ENCODE results near the gene SKOR1. TPM values are rescaled to one million over a fixed set of nuclear protein-coding genes. Genes with fewer than 3 reads are reported as not detected.

Gene SKOR1
- total and polyA plus RNA-seq, 10 of the 15 experiments (the other 5 are each of a cell fraction or from before 2014, with no cell fraction given) = 0.04 to 0.36 (median 0.10) TPM; not detected in 4

DNA sequence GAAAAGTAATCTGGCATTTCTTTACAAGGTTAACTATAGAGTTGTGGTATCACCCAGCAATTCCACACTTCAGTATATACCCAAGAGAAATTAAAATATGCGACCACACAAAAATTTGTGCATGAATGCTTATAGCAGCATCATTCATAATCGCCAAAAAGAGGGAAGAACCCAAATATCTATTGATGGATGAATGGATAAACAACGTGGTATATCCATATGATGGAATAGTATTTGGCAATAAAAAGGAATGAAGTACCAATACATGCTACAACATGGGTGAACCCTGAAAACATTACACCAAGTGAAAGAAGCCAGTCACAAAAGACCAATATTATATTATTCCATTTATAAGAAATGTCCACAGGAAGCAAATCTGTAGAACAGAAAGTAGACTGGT lies 8.6 kb upstream of the SKOR1 start:
- no peaks in the 10 kb centered on the region for H4K20me1 ChIP-seq (ENCODE audit: control insufficient read depth, insufficient read depth)
- no peaks in the 10 kb centered on the region for H3K4me1 ChIP-seq (ENCODE audit: control insufficient read depth, insufficient read depth, low read length)
- in situ Hi-C loops (cut with MboI) (no loop called here), intact Hi-C loops (cut with micrococcal nuclease; ENCODE audit: unreplicated experiment) (no loop called here)
- H3K27ac ChIP-seq (ENCODE audit: control insufficient read depth, insufficient read depth) = no peak overlapping the region
- 78% methylated on average over 3 of the region's 3 CpGs for WGBS (ENCODE audit: insufficient coverage, insufficient replicate concordance, low lambda C conversion rate, missing lambda C conversion rate)
- CTCF ChIA-PET = no interaction called here
- TF ChIP-seq SUPT20H (IDR thresholded peaks at IDR 0.05; ENCODE audit: borderline replicate concordance, control insufficient read depth, low read depth, low read length) (no peak), CHD4 (IDR thresholded peaks at IDR 0.05) (no peak), ZBED1 (IDR thresholded peaks at IDR 0.05; ENCODE audit: borderline replicate concordance) (no peak), SMARCA5 (IDR thresholded peaks at IDR 0.05) (no peak)
- H3K9me3 ChIP-seq (replicated peaks; ENCODE audit: control insufficient read depth, insufficient read depth, low read length) = no peaks in the 10 kb centered on the region; the same call in 2 of the 3 replicates
- SMC1A ChIA-PET (ENCODE audit: uncharacterized antibody, unreplicated experiment) = interaction anchor here (2.0 kb wide), 1 partner anchor 33 kb away, joined by 4 read pairs; no protein-coding TSS in a partner anchor
- no peaks in the 10 kb centered on the region for H3K36me3 ChIP-seq (ENCODE audit: control insufficient read depth in 2 of 2, insufficient read depth in 2 of 2, low read length in 1 of 2)
- BruUV-seq (replicated peaks) = no TSS peak
- RAD21 ChIA-PET (ENCODE audit: unreplicated experiment) = no interaction called here
- H3K9ac ChIP-seq (ENCODE audit: control insufficient read depth, insufficient read depth, low read length) = no peak overlapping the region
- DNase-seq (ENCODE audit: low read depth, low spot score) = no peak
- no peak overlapping the region for H3K4me3 ChIP-seq
- peaks cover 6 to 12% of the 10 kb centered on the region in 2 experiments for H3K27me3 ChIP-seq (replicated peaks in 1 of 2; ENCODE audit: control insufficient read depth in 2 of 2, insufficient read depth in 2 of 2, low read length in 1 of 2)
- H3K79me2 ChIP-seq (ENCODE audit: control insufficient read depth, insufficient read depth, low read length) = no peaks in the 10 kb centered on the region
- ATAC-seq = no peak
- POLR2A ChIA-PET = no interaction called here
- no peak overlapping the region for H3K4me2 ChIP-seq (ENCODE audit: control insufficient read depth, insufficient read depth)
- FAIRE-seq = no peak
- H2AFZ ChIP-seq (ENCODE audit: control insufficient read depth, low read depth, low read length) = no peak overlapping the region

DNA sequence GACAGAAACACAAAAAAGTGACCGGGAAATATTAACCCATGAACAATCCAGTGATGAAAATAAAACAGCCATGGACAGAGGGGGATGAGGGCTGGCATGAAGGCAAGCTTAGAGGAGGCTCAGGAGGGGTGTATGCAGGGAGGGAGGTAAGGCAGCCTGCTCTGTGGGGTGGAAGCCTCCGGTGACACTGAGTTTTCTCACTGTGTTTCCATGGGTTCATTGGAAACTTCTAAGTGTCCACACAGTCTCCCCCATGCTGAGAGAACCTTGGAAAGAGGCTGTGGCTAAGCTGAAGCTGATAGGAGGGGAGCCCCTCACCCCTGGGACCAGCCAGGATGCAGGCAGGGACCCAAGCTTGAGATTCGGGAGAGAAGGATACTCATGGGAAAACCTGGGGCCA lies 6.8 kb upstream of the SKOR1 start:
- Histone ChIP-seq H3K27ac (ENCODE audit: control insufficient read depth, insufficient read depth) (no peak overlapping the region), H2AFZ (ENCODE audit: control insufficient read depth, low read depth, low read length) (no peak overlapping the region), H3K4me2 (ENCODE audit: control insufficient read depth, insufficient read depth) (no peak overlapping the region), H3K4me3 (no peak overlapping the region), H3K79me2 (ENCODE audit: control insufficient read depth, insufficient read depth, low read length) (no peaks in the 10 kb centered on the region), H4K20me1 (ENCODE audit: control insufficient read depth, insufficient read depth) (no peaks in the 10 kb centered on the region), H3K36me3 (ENCODE audit: control insufficient read depth in 2 of 2, insufficient read depth in 2 of 2, low read length in 1 of 2) (no peaks in the 10 kb centered on the region), H3K9me3 (replicated peaks; ENCODE audit: control insufficient read depth, insufficient read depth, low read length) (no peaks in the 10 kb centered on the region; the same call in 2 of the 3 replicates), H3K27me3 (replicated peaks in 1 of 2; ENCODE audit: control insufficient read depth in 2 of 2, insufficient read depth in 2 of 2, low read length in 1 of 2) (peaks cover 13 to 16% of the 10 kb centered on the region in 2 experiments), H3K4me1 (ENCODE audit: control insufficient read depth, insufficient read depth, low read length) (no peaks in the 10 kb centered on the region), H3K9ac (ENCODE audit: control insufficient read depth, insufficient read depth, low read length) (no peak overlapping the region)
- CTCF ChIA-PET = interaction anchor here (0.8 to 1.1 kb wide), 3 partner anchors 14 to 362 kb away, joined by 3 read pairs; no protein-coding TSS in a partner anchor
- WGBS (ENCODE audit: insufficient coverage, insufficient replicate concordance, low lambda C conversion rate, missing lambda C conversion rate) = 86% methylated on average over 3 of the region's 3 CpGs
- intact Hi-C loops (cut with micrococcal nuclease; ENCODE audit: unreplicated experiment) = no loop called here
- BruUV-seq (replicated peaks) = no TSS peak
- DNase-seq (ENCODE audit: low read depth, low spot score) = no peak
- ATAC-seq = no peak
- SMC1A ChIA-PET (ENCODE audit: uncharacterized antibody, unreplicated experiment) = interaction anchor here (1.2 to 2.0 kb wide), 2 partner anchors 32 to 34 kb away, joined by 3 to 4 read pairs; no protein-coding TSS in a partner anchor
- POLR2A ChIA-PET = interaction anchor here (0.6 kb wide), 1 partner anchor 97 kb away, joined by 4 read pairs; no protein-coding TSS in a partner anchor
- TF ChIP-seq, protein P1, sequence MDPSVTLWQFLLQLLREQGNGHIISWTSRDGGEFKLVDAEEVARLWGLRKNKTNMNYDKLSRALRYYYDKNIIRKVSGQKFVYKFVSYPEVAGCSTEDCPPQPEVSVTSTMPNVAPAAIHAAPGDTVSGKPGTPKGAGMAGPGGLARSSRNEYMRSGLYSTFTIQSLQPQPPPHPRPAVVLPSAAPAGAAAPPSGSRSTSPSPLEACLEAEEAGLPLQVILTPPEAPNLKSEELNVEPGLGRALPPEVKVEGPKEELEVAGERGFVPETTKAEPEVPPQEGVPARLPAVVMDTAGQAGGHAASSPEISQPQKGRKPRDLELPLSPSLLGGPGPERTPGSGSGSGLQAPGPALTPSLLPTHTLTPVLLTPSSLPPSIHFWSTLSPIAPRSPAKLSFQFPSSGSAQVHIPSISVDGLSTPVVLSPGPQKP (IDR thresholded peaks at IDR 0.05; ENCODE audit: low read depth, low read length) = no peak
- TF ChIP-seq MTA2 (IDR thresholded peaks at IDR 0.05; ENCODE audit: low read depth) (no peak), JUNB (IDR thresholded peaks at IDR 0.05) (no peak), RFX5 (IDR thresholded peaks at IDR 0.05; ENCODE audit: low read depth, low read length) (no peak), SP1 (IDR thresholded peaks at IDR 0.05; ENCODE audit: low read depth, low read length) (no peak), SMC3 (IDR thresholded peaks at IDR 0.05; ENCODE audit: borderline replicate concordance, low read length) (no peak), HDAC2 (IDR thresholded peaks at IDR 0.05) (no peak)
- TF ChIP-seq, protein P2, sequence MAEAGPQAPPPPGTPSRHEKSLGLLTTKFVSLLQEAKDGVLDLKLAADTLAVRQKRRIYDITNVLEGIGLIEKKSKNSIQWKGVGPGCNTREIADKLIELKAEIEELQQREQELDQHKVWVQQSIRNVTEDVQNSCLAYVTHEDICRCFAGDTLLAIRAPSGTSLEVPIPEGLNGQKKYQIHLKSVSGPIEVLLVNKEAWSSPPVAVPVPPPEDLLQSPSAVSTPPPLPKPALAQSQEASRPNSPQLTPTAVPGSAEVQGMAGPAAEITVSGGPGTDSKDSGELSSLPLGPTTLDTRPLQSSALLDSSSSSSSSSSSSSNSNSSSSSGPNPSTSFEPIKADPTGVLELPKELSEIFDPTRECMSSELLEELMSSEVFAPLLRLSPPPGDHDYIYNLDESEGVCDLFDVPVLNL (IDR thresholded peaks at IDR 0.05; ENCODE audit: low read depth, low read length) = no peak
- in situ Hi-C loops (cut with MboI) = no loop called here
- RAD21 ChIA-PET (ENCODE audit: unreplicated experiment) = no interaction called here
- FAIRE-seq = no peak

Data from GM12878 (cell line).